Measurements from ENCODE around the gene OST4.

Gene OST4

GRCh38 chr2:27099334-27099955 lies 28.0 kb upstream of the OST4 start:
- Histone ChIP-seq H3K27me3 (replicated peaks) (no peaks in the 10 kb centered on the region), H3K36me3 (replicated peaks) (no peaks in the 10 kb centered on the region), H3K27ac (no peak overlapping the region), H3K4me3 (ENCODE audit: low read depth, low read length) (no peak overlapping the region)
- in situ Hi-C loops (cut with HindIII; ENCODE audit: low pct_ligation_motif_present, low sequenced_read_pairs): no loop called here
- DNase-seq: no peak
- TF ChIP-seq CTCF (IDR thresholded peaks at IDR 0.05; ENCODE audit: low read depth, low read length, missing control alignments): no peak

- Histone ChIP-seq H3K27ac (no peak overlapping the region), H3K36me3 (replicated peaks) (no peaks in the 10 kb centered on the region), H3K4me3 (ENCODE audit: low read depth, low read length) (no peak overlapping the region), H3K27me3 (replicated peaks) (no peaks in the 10 kb centered on the region)
- DNase-seq: no peak
- in situ Hi-C loops (cut with HindIII; ENCODE audit: low pct_ligation_motif_present, low sequenced_read_pairs): no loop called here
- TF ChIP-seq CTCF (IDR thresholded peaks at IDR 0.05; ENCODE audit: low read depth, low read length, missing control alignments): no peak
Measured at GRCh38 chr2:27097341-27097740, 25.9 kb upstream of the OST4 start.

- in situ Hi-C loops (cut with HindIII; ENCODE audit: low pct_ligation_motif_present, low sequenced_read_pairs): no loop called here
- H3K27ac ChIP-seq: no peak overlapping the region
- no peak for DNase-seq
- H3K4me3 ChIP-seq (ENCODE audit: low read depth, low read length): no peak overlapping the region
- H3K27me3 ChIP-seq (replicated peaks): no peaks in the 10 kb centered on the region
- no peak for TF ChIP-seq CTCF (IDR thresholded peaks at IDR 0.05; ENCODE audit: low read depth, low read length, missing control alignments)
- no peaks in the 10 kb centered on the region for H3K36me3 ChIP-seq (replicated peaks)
Measured at GRCh38 chr2:27096748-27097297, 25.4 kb upstream of the OST4 start.

GRCh38 chr2:27095745-27096651 lies 24.5 kb upstream of the OST4 start:
- no peak for TF ChIP-seq CTCF (IDR thresholded peaks at IDR 0.05; ENCODE audit: low read depth, low read length, missing control alignments)
- in situ Hi-C loops (cut with HindIII; ENCODE audit: low pct_ligation_motif_present, low sequenced_read_pairs): no loop called here
- H3K27ac ChIP-seq: no peak overlapping the region
- H3K36me3 ChIP-seq (replicated peaks): no peaks in the 10 kb centered on the region
- DNase-seq: peak; percentile 58
- no peaks in the 10 kb centered on the region for H3K27me3 ChIP-seq (replicated peaks)
- H3K4me3 ChIP-seq (ENCODE audit: low read depth, low read length): peak overlapping the region; percentile 48

- Histone ChIP-seq H3K36me3 (replicated peaks) (no peaks in the 10 kb centered on the region), H3K27ac (no peak overlapping the region), H3K27me3 (replicated peaks) (no peaks in the 10 kb centered on the region), H3K4me3 (ENCODE audit: low read depth, low read length) (no peak overlapping the region)
- in situ Hi-C loops (cut with HindIII; ENCODE audit: low pct_ligation_motif_present, low sequenced_read_pairs): no loop called here
- no peak for DNase-seq
- no peak for TF ChIP-seq CTCF (IDR thresholded peaks at IDR 0.05; ENCODE audit: low read depth, low read length, missing control alignments)
Measured at GRCh38 chr2:27095427-27095744, 23.9 kb upstream of the OST4 start.

All from brain microvascular endothelial cell (primary cell).